ENCODE results near the gene CSNK2A2. TPM values are rescaled to one million over a fixed set of nuclear protein-coding genes. Genes with fewer than 3 reads are reported as not detected.

The CSNK2A2 gene

GRCh38 chr16:58118801-58119508 lies 79.0 kb downstream of the CSNK2A2 start:
- H3K4me2 ChIP-seq (ENCODE audit: low read length): no peak overlapping the region
- no peak overlapping the region for H3K9ac ChIP-seq (ENCODE audit: low read depth, low read length)
- no peaks in the 10 kb centered on the region for H3K9me3 ChIP-seq (replicated peaks; ENCODE audit: low read length)
- H3K36me3 ChIP-seq (ENCODE audit: insufficient read depth, low read length): peaks cover 25% of the 10 kb centered on the region
- no peak overlapping the region for H3K4me3 ChIP-seq (ENCODE audit: low read length)
- H3K27me3 ChIP-seq (ENCODE audit: control insufficient read depth, insufficient read depth, low read length): no peaks in the 10 kb centered on the region
- H3K4me1 ChIP-seq (ENCODE audit: control insufficient read depth, insufficient read depth, low read length): peaks cover 30% of the 10 kb centered on the region

GRCh38 chr16:58116529-58116928 lies 81.4 kb downstream of the CSNK2A2 start:
- H3K9ac ChIP-seq (ENCODE audit: low read depth, low read length): no peak overlapping the region
- peaks cover 38% of the 10 kb centered on the region for H3K36me3 ChIP-seq (ENCODE audit: insufficient read depth, low read length)
- H3K4me3 ChIP-seq (ENCODE audit: low read length): no peak overlapping the region
- peaks cover 20% of the 10 kb centered on the region for H3K4me1 ChIP-seq (ENCODE audit: control insufficient read depth, insufficient read depth, low read length)
- H3K4me2 ChIP-seq (ENCODE audit: low read length): no peak overlapping the region
- H3K9me3 ChIP-seq (replicated peaks; ENCODE audit: low read length): no peaks in the 10 kb centered on the region
- no peaks in the 10 kb centered on the region for H3K27me3 ChIP-seq (ENCODE audit: control insufficient read depth, insufficient read depth, low read length)

- H3K9me3 ChIP-seq (replicated peaks; ENCODE audit: low read length): no peaks in the 10 kb centered on the region
- H3K36me3 ChIP-seq (ENCODE audit: insufficient read depth, low read length): peaks cover 38% of the 10 kb centered on the region
- H3K27me3 ChIP-seq (ENCODE audit: control insufficient read depth, insufficient read depth, low read length): no peaks in the 10 kb centered on the region
- H3K9ac ChIP-seq (ENCODE audit: low read depth, low read length): no peak overlapping the region
- no peak overlapping the region for H3K4me3 ChIP-seq (ENCODE audit: low read length)
- no peak overlapping the region for H3K4me2 ChIP-seq (ENCODE audit: low read length)
- H3K4me1 ChIP-seq (ENCODE audit: control insufficient read depth, insufficient read depth, low read length): peaks cover 16% of the 10 kb centered on the region
Measured at GRCh38 chr16:58116081-58116480, 81.8 kb downstream of the CSNK2A2 start.

- H3K27me3 ChIP-seq (ENCODE audit: control insufficient read depth, insufficient read depth, low read length): no peaks in the 10 kb centered on the region
- no peak overlapping the region for H3K4me2 ChIP-seq (ENCODE audit: low read length)
- peaks cover 7% of the 10 kb centered on the region for H3K4me1 ChIP-seq (ENCODE audit: control insufficient read depth, insufficient read depth, low read length)
- no peak overlapping the region for H3K4me3 ChIP-seq (ENCODE audit: low read length)
- H3K9me3 ChIP-seq (replicated peaks; ENCODE audit: low read length): no peaks in the 10 kb centered on the region
- no peak overlapping the region for H3K9ac ChIP-seq (ENCODE audit: low read depth, low read length)
- peaks cover 38% of the 10 kb centered on the region for H3K36me3 ChIP-seq (ENCODE audit: insufficient read depth, low read length)
Measured at GRCh38 chr16:58114827-58115825, 82.8 kb downstream of the CSNK2A2 start.

- H3K9me3 ChIP-seq (replicated peaks; ENCODE audit: low read length): no peaks in the 10 kb centered on the region
- H3K36me3 ChIP-seq (ENCODE audit: insufficient read depth, low read length): peaks cover 34% of the 10 kb centered on the region
- H3K9ac ChIP-seq (ENCODE audit: low read depth, low read length): no peak overlapping the region
- H3K4me1 ChIP-seq (ENCODE audit: control insufficient read depth, insufficient read depth, low read length): no peaks in the 10 kb centered on the region
- no peaks in the 10 kb centered on the region for H3K27me3 ChIP-seq (ENCODE audit: control insufficient read depth, insufficient read depth, low read length)
- H3K4me2 ChIP-seq (ENCODE audit: low read length): no peak overlapping the region
- no peak overlapping the region for H3K4me3 ChIP-seq (ENCODE audit: low read length)
Measured at GRCh38 chr16:58111302-58111627, 86.6 kb downstream of the CSNK2A2 start.

- Histone ChIP-seq H3K27me3 (ENCODE audit: control insufficient read depth, insufficient read depth, low read length) (no peaks in the 10 kb centered on the region), H3K4me1 (ENCODE audit: control insufficient read depth, insufficient read depth, low read length) (no peaks in the 10 kb centered on the region), H3K36me3 (ENCODE audit: insufficient read depth, low read length) (peaks cover 29% of the 10 kb centered on the region), H3K4me2 (ENCODE audit: low read length) (no peak overlapping the region), H3K9me3 (replicated peaks; ENCODE audit: low read length) (no peaks in the 10 kb centered on the region), H3K4me3 (ENCODE audit: low read length) (no peak overlapping the region), H3K9ac (ENCODE audit: low read depth, low read length) (no peak overlapping the region)
Measured at GRCh38 chr16:58110571-58111301, 87.2 kb downstream of the CSNK2A2 start.

- Histone ChIP-seq H3K9me3 (replicated peaks; ENCODE audit: low read length) (no peaks in the 10 kb centered on the region), H3K9ac (ENCODE audit: low read depth, low read length) (no peak overlapping the region), H3K4me2 (ENCODE audit: low read length) (no peak overlapping the region), H3K36me3 (ENCODE audit: insufficient read depth, low read length) (peaks cover 20% of the 10 kb centered on the region), H3K27me3 (ENCODE audit: control insufficient read depth, insufficient read depth, low read length) (no peaks in the 10 kb centered on the region), H3K4me3 (ENCODE audit: low read length) (no peak overlapping the region), H3K4me1 (ENCODE audit: control insufficient read depth, insufficient read depth, low read length) (no peaks in the 10 kb centered on the region)
Measured at GRCh38 chr16:58109881-58110280, 88.0 kb downstream of the CSNK2A2 start.

GRCh38 chr16:58109330-58109729 lies 88.6 kb downstream of the CSNK2A2 start:
- Histone ChIP-seq H3K4me3 (ENCODE audit: low read length) (no peak overlapping the region), H3K9me3 (replicated peaks; ENCODE audit: low read length) (no peaks in the 10 kb centered on the region)

More at GRCh38 chr16:58109330-58109729, 88.6 kb downstream of the CSNK2A2 start:
- no peaks in the 10 kb centered on the region for H3K4me1 ChIP-seq (ENCODE audit: control insufficient read depth, insufficient read depth, low read length)
- no peak overlapping the region for H3K4me2 ChIP-seq (ENCODE audit: low read length)
- H3K27me3 ChIP-seq (ENCODE audit: control insufficient read depth, insufficient read depth, low read length): no peaks in the 10 kb centered on the region
- H3K36me3 ChIP-seq (ENCODE audit: insufficient read depth, low read length): peaks cover 16% of the 10 kb centered on the region
- H3K9ac ChIP-seq (ENCODE audit: low read depth, low read length): no peak overlapping the region

Small RNA genes lying within 50 kb of the gene (small RNA-seq; reads per million reads assigned to genes)
- gene RN7SL645P: not detected

Measured in skeletal muscle satellite cell (primary cell).